H9 (cell line): ENCODE results near the gene PTGFR. TPM values are rescaled to one million over a fixed set of nuclear protein-coding genes. Genes with fewer than 3 reads are reported as not detected.

ENCODE experiments used
- DNase-seq: peaks from one replicate; pipeline ENCODE4 v3.0.0-alpha.2; 2017
- H2AFZ ChIP-seq: one replicate; pipeline ENCODE4 v1.6.1; 2013; ENCODE audit warnings: mild to moderate bottlenecking, low read length, control low read depth, moderate library complexity
- H2AK5ac ChIP-seq: 2 replicates; pipeline ENCODE4 v1.6.1; 2013; ENCODE audit warnings: low read length, control low read depth, mixed read lengths; ENCODE audit not compliant: insufficient read length
- H2BK120ac ChIP-seq: one replicate; pipeline ENCODE4 v1.6.1; 2013; ENCODE audit warnings: low read depth, mild to moderate bottlenecking, low read length, control low read depth, inconsistent platforms; ENCODE audit not compliant: poor library complexity, severe bottlenecking
- H2BK12ac ChIP-seq: 2 replicates; pipeline ENCODE4 v1.6.1; 2013; ENCODE audit warnings: low read length, control low read depth, mixed read lengths, low read depth; ENCODE audit not compliant: insufficient read length
- H2BK15ac ChIP-seq: 2 replicates; pipeline ENCODE4 v1.6.1; 2013; ENCODE audit warnings: low read depth, low read length, control low read depth
- H2BK20ac ChIP-seq: one replicate; pipeline ENCODE4 v1.6.1; 2013; ENCODE audit warnings: low read depth, mild to moderate bottlenecking, low read length, control low read depth, inconsistent platforms; ENCODE audit not compliant: poor library complexity, severe bottlenecking
- H2BK5ac ChIP-seq: 2 replicates; pipeline ENCODE4 v1.6.1; 2013; ENCODE audit warnings: low read length, control low read depth, mixed read lengths; ENCODE audit not compliant: insufficient read length
- H3K14ac ChIP-seq: 2 replicates; pipeline ENCODE4 v1.6.1; 2013; ENCODE audit warnings: low read length, control low read depth; ENCODE audit not compliant: insufficient read depth
- H3K18ac ChIP-seq: 2 replicates; pipeline ENCODE4 v1.6.1; 2013; ENCODE audit warnings: low read depth, mild to moderate bottlenecking, mixed read lengths, low read length, control low read depth; ENCODE audit not compliant: insufficient read length
- H3K23ac ChIP-seq: 2 replicates; pipeline ENCODE4 v1.6.1; 2013; ENCODE audit warnings: low read length, control low read depth, mixed read lengths, low read depth; ENCODE audit not compliant: insufficient read length
- H3K23me2 ChIP-seq: 2 replicates; pipeline ENCODE4 v1.6.1; 2013; ENCODE audit warnings: low read depth, mild to moderate bottlenecking, mixed read lengths, low read length, control low read depth; ENCODE audit not compliant: insufficient read length, poor library complexity, severe bottlenecking
- H3K27ac ChIP-seq: 2 replicates; pipeline ENCODE4 v1.5.1; 2013; ENCODE audit warnings: low read length, control low read depth, mixed read lengths, low read depth; ENCODE audit not compliant: insufficient read length
- H3K27me3 ChIP-seq: 2 replicates; pipeline ENCODE4 v1.6.1; 2013; ENCODE audit warnings: low read length, control low read depth, inconsistent platforms; ENCODE audit not compliant: insufficient read depth
- H3K4ac ChIP-seq: 2 replicates; pipeline ENCODE4 v1.6.1; 2013; ENCODE audit warnings: low read depth, mild to moderate bottlenecking, control low read depth, inconsistent platforms, low read length, moderate library complexity
- H3K4me1 ChIP-seq: 2 replicates; pipeline ENCODE4 v1.6.1; 2013; ENCODE audit warnings: low read length, control low read depth, inconsistent platforms; ENCODE audit not compliant: insufficient read depth
- H3K4me2 ChIP-seq: 2 replicates; pipeline ENCODE4 v1.6.1; 2013; ENCODE audit warnings: low read length, control low read depth, mixed read lengths; ENCODE audit not compliant: insufficient read length, insufficient read depth
- H3K56ac ChIP-seq: 2 replicates; pipeline ENCODE4 v1.6.1; 2013; ENCODE audit warnings: low read depth, mild to moderate bottlenecking, mixed read lengths, low read length, control low read depth; ENCODE audit not compliant: insufficient read length
- H3K79me1 ChIP-seq: 2 replicates; pipeline ENCODE4 v1.6.1; 2013; ENCODE audit warnings: low read depth, mild to moderate bottlenecking, moderate library complexity, low read length, control low read depth, inconsistent platforms; ENCODE audit not compliant: insufficient read depth, poor library complexity, severe bottlenecking
- H3K79me2 ChIP-seq: 2 replicates; pipeline ENCODE4 v1.6.1; 2013; ENCODE audit warnings: low read length, control low read depth, inconsistent platforms; ENCODE audit not compliant: insufficient read depth
- H3K9ac ChIP-seq: 2 replicates; pipeline ENCODE4 v1.6.1; 2013; ENCODE audit warnings: low read length, control low read depth, mixed read lengths; ENCODE audit not compliant: insufficient read length; ENCODE audit errors: extremely low read depth
- H3K9me3 ChIP-seq: one replicate; pipeline ENCODE4 v1.6.1; 2013; ENCODE audit warnings: low read depth, low read length, inconsistent platforms; ENCODE audit not compliant: control insufficient read depth
- H3T11ph ChIP-seq: one replicate; pipeline ENCODE4 v1.6.1; 2013; ENCODE audit warnings: mild to moderate bottlenecking, low read length, control low read depth, inconsistent platforms
- H4K20me1 ChIP-seq: one replicate; pipeline ENCODE4 v1.6.1; 2013; ENCODE audit not compliant: control insufficient read depth, insufficient read length, insufficient read depth
- H4K5ac ChIP-seq: 2 replicates; pipeline ENCODE4 v1.6.1; 2013; ENCODE audit warnings: low read depth, mild to moderate bottlenecking, mixed read lengths, low read length, control low read depth; ENCODE audit not compliant: insufficient read length
- H4K8ac ChIP-seq: replicated peaks from 2 replicates; pipeline ENCODE4 v1.6.1; 2013; ENCODE audit warnings: low read length, control low read depth, mixed read lengths, low read depth; ENCODE audit not compliant: insufficient read length
- H4K91ac ChIP-seq: 2 replicates; pipeline ENCODE4 v1.6.1; 2013; ENCODE audit warnings: low read depth, mild to moderate bottlenecking, moderate library complexity, mixed read lengths, low read length, control low read depth; ENCODE audit not compliant: insufficient read length
- H3K27ac Mint-ChIP-seq, 3 experiments: 2 replicates in 2 of 3; 3 replicates in 1 of 3; pipeline ENCODE4 v1.8.0; 2020 to 2021; ENCODE audit warnings: mixed read lengths in 3 of 3, mild to moderate bottlenecking in 1 of 3, moderate library complexity in 1 of 3
- H3K27me3 Mint-ChIP-seq: 2 replicates; pipeline ENCODE4 v1.8.0; 2021; ENCODE audit warnings: low read depth, mild to moderate bottlenecking, moderate library complexity, mixed read lengths
- H3K36me3 Mint-ChIP-seq, 3 experiments: 2 replicates in 2 of 3; 3 replicates in 1 of 3; pipeline ENCODE4 v1.8.0; 2020 to 2021; ENCODE audit warnings: low read depth in 3 of 3, mixed read lengths in 3 of 3; ENCODE audit not compliant: insufficient read depth in 1 of 3
- H3K4me1 Mint-ChIP-seq, 2 experiments: 2 replicates each; pipeline ENCODE4 v1.8.0; 2020; ENCODE audit warnings: mixed read lengths in 2 of 2
- H3K4me3 Mint-ChIP-seq, 2 experiments: 2 replicates in 1 of 2; 3 replicates in 1 of 2; pipeline ENCODE4 v1.8.0; 2020 to 2021; ENCODE audit warnings: mild to moderate bottlenecking in 2 of 2, mixed read lengths in 2 of 2, moderate library complexity in 1 of 2
- H3K9me3 Mint-ChIP-seq, 2 experiments: 2 replicates in 1 of 2; 3 replicates in 1 of 2; pipeline ENCODE4 v1.8.0; 2020; ENCODE audit warnings: mild to moderate bottlenecking in 2 of 2, mixed read lengths in 2 of 2, moderate library complexity in 1 of 2
- WGBS: extraction: QIAGEN DNeasy Blood & Tissue Kit; methylation state at CpG from one replicate; pipeline ENCODE4 v1.1.7; 2013; ENCODE audit warnings: missing lambda C conversion rate, low lambda C conversion rate, mixed read lengths; ENCODE audit not compliant: insufficient read length; ENCODE audit errors: extremely low coverage; 5-methylcytosine and 5-hydroxymethylcytosine counted together
- total RNA-seq: library from RNA; stranded (reverse); gene quantifications from 2 replicates; pipeline ENCODE4 v1.2.1, GENCODE V29; 2021
- TF ChIP-seq, protein P1 (sequence below): fragments of 200-600 bp; sonication (generic); conservative IDR thresholded peaks from 3 replicates; pipeline ENCODE4 v1.8.0; 2021; ENCODE audit warnings: antibody characterized with exemption, mild to moderate bottlenecking

PTGFR gene
- total RNA-seq, 1 experiment from 2014 or later, result not detected

DNA sequence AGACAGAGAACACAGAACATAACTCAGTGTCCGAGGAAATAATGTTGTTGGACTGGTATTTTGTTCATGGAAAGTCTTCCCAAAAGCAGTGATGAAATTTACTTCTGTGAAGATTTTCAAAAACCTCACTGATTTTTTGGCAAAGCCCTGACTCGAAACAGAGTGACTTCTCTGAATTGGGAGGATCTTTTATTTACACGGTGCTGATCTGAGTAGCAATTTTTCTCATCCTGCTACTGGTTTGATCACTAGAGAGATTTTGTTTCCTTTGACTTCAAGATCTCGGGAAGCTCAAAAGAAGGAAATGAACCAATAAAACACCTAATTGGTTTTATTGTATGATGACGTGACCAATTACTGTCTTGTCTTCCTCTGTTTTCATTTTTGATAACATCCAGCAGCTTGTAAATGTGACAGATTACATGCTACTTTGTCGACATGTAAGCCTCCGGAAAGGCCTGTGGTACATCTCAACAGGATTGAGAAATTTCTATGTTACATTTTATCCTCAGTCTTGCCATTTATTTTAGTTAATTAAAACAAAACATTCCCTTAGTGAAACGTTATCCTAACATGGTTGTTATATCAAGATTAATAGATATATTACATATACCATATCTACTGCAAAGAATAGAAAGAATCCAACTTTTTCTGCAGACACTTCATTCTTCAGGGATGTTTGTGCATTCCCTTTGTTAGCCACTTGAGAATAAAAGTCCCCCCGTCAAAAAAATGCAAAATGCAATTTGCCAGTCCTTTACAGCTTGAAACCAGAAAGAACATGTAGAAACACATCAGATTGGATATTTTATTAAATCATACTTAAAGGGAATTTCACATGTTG is 86.7 kb downstream of the PTGFR start:
- Histone ChIP-seq H3K79me2 (no peaks in the 10 kb centered on the region), H2BK20ac (no peak overlapping the region), H3K4ac (no peak overlapping the region), H3K23me2 (no peaks in the 10 kb centered on the region), H2BK5ac (no peak overlapping the region), H3K9me3 (no peaks in the 10 kb centered on the region), H3K23ac (no peak overlapping the region), H4K91ac (no peak overlapping the region), H3K27me3 (no peaks in the 10 kb centered on the region), H4K8ac (no peak overlapping the region), H3K14ac (no peak overlapping the region), H2BK12ac (no peak overlapping the region), H2AK5ac (no peak overlapping the region), H2AFZ (no peak overlapping the region), H3K4me1 (no peaks in the 10 kb centered on the region), H2BK15ac (no peak overlapping the region), H4K20me1 (no peaks in the 10 kb centered on the region), H3K79me1 (no peaks in the 10 kb centered on the region), H3T11ph (no peak overlapping the region), H3K27ac (no peak overlapping the region), H3K18ac (no peak overlapping the region), H3K4me2 (no peak overlapping the region), H2BK120ac (no peak overlapping the region), H3K9ac (no peak overlapping the region), H3K56ac (no peak overlapping the region), H4K5ac (no peak overlapping the region)
- H3K27ac Mint-ChIP-seq, result no peak overlapping the region
- H3K36me3 Mint-ChIP-seq, result no peaks in the 10 kb centered on the region
- no peak overlapping the region for H3K4me3 Mint-ChIP-seq
- no peaks in the 10 kb centered on the region for H3K4me1 Mint-ChIP-seq
- no CpG with 5 or more reads among the region's 9 CpGs for WGBS
- TF ChIP-seq, protein P1, sequence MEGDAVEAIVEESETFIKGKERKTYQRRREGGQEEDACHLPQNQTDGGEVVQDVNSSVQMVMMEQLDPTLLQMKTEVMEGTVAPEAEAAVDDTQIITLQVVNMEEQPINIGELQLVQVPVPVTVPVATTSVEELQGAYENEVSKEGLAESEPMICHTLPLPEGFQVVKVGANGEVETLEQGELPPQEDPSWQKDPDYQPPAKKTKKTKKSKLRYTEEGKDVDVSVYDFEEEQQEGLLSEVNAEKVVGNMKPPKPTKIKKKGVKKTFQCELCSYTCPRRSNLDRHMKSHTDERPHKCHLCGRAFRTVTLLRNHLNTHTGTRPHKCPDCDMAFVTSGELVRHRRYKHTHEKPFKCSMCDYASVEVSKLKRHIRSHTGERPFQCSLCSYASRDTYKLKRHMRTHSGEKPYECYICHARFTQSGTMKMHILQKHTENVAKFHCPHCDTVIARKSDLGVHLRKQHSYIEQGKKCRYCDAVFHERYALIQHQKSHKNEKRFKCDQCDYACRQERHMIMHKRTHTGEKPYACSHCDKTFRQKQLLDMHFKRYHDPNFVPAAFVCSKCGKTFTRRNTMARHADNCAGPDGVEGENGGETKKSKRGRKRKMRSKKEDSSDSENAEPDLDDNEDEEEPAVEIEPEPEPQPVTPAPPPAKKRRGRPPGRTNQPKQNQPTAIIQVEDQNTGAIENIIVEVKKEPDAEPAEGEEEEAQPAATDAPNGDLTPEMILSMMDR, result no peak
- DNase-seq, result no peak
- H3K27me3 Mint-ChIP-seq, result no peaks in the 10 kb centered on the region
- no peaks in the 10 kb centered on the region for H3K9me3 Mint-ChIP-seq
